CD4-positive, CD25-positive, alpha-beta regulatory T cell (primary cell): ENCODE results near the gene RPL31. TPM values are rescaled to one million over a fixed set of nuclear protein-coding genes. Genes with fewer than 3 reads are reported as not detected.

Experiments used
- ATAC-seq, 2 donors: fragments of 150-1000 bp; cut with Tn5 transposase; one replicate each; pipeline ENCODE4 v1.10.0; 2021; ENCODE audit warnings: low read depth in 2 of 2, moderate number of reproducible peaks in 2 of 2, moderate library complexity in 1 of 2
- DNase-seq, 3 donors: peaks; one replicate each; pipeline versions ENCODE4 v3.0.0 to v3.0.0-alpha.2; 2012 to 2022; ENCODE audit warnings: mixed read lengths in 1 of 3
- H3K27ac ChIP-seq: one replicate; pipeline ENCODE4 v1.7.0; 2013; ENCODE audit warnings: mild to moderate bottlenecking, low read length; ENCODE audit not compliant: insufficient read depth, poor library complexity, severe bottlenecking
- H3K27me3 ChIP-seq: one replicate; pipeline ENCODE4 v1.7.0; 2013; ENCODE audit warnings: low read length; ENCODE audit not compliant: control insufficient read depth, insufficient read depth
- H3K36me3 ChIP-seq: one replicate; pipeline ENCODE4 v1.7.0; 2013; ENCODE audit warnings: mild to moderate bottlenecking, low read length, moderate library complexity; ENCODE audit not compliant: control insufficient read depth, insufficient read depth
- H3K4me1 ChIP-seq: 2 replicates; pipeline ENCODE4 v1.7.0; 2013; ENCODE audit warnings: mild to moderate bottlenecking, low read length; ENCODE audit not compliant: insufficient read depth, control insufficient read depth, poor library complexity, severe bottlenecking
- H3K4me3 ChIP-seq: one replicate; pipeline ENCODE4 v1.7.0; 2013; ENCODE audit warnings: low read depth, mild to moderate bottlenecking, low read length, moderate library complexity
- H3K9me3 ChIP-seq, 2 experiments: 1 replicate in 1 of 2; 2 replicates in 1 of 2; pipeline ENCODE4 v1.7.0; 2013; ENCODE audit warnings: low read length in 2 of 2, mild to moderate bottlenecking in 1 of 2, moderate library complexity in 1 of 2; ENCODE audit not compliant: control insufficient read depth in 2 of 2
- H3K27ac Mint-ChIP-seq, 3 donors: one replicate each; pipeline ENCODE4 v1.8.0; 2020 to 2022; ENCODE audit warnings: mild to moderate bottlenecking in 3 of 3, mixed read lengths in 3 of 3, moderate library complexity in 2 of 3
- H3K27me3 Mint-ChIP-seq: one replicate; pipeline ENCODE4 v1.8.0; 2022; ENCODE audit warnings: mild to moderate bottlenecking, mixed read lengths
- H3K36me3 Mint-ChIP-seq: one replicate; pipeline ENCODE4 v1.8.0; 2020; ENCODE audit warnings: mixed read lengths
- H3K4me1 Mint-ChIP-seq, 4 donors: one replicate each; pipeline ENCODE4 v1.8.0; 2020 to 2022; ENCODE audit warnings: mixed read lengths in 4 of 4, mild to moderate bottlenecking in 1 of 4
- H3K4me3 Mint-ChIP-seq, 4 donors: one replicate each; pipeline ENCODE4 v1.8.0; 2020 to 2022; ENCODE audit warnings: mild to moderate bottlenecking in 4 of 4, mixed read lengths in 4 of 4, moderate library complexity in 3 of 4
- H3K9me3 Mint-ChIP-seq, 7 donors: one replicate each; pipeline ENCODE4 v1.8.0; 2020 to 2022; ENCODE audit warnings: mixed read lengths in 7 of 7, mild to moderate bottlenecking in 3 of 7, moderate library complexity in 2 of 7
- polyA plus RNA-seq, 4 donors: library from polyadenylated mRNA; unstranded; fragments of 300-500 nt; fragmentation: Illumina TruSeq; gene quantifications; one replicate each; pipeline ENCODE4 v1.2.3, GENCODE V29; 2021
- total RNA-seq: library from RNA; stranded (reverse); gene quantifications from one replicate; pipeline ENCODE4 v1.2.3, GENCODE V29; 2022

Gene RPL31
- total and polyA plus RNA-seq, 5 donors from 2014 or later = 1,403 to 6,850 (median 4,481) TPM

- Histone ChIP-seq H3K9me3 (no peaks in the 10 kb centered on the region), H3K27me3 (no peaks in the 10 kb centered on the region), H3K4me3 (no peak overlapping the region), H3K27ac (no peak overlapping the region), H3K4me1 (peaks cover 29% of the 10 kb centered on the region), H3K36me3 (peaks cover 14% of the 10 kb centered on the region)
- no peak for ATAC-seq
- peak overlapping the region in 3 of 4 donors; percentile 2 to 76 (median 73) for H3K4me3 Mint-ChIP-seq
- peak overlapping the region in 1 of 3 donors; percentile 32 for H3K27ac Mint-ChIP-seq
- peaks cover 11% of the 10 kb centered on the region for H3K27me3 Mint-ChIP-seq
- H3K4me1 Mint-ChIP-seq = peaks cover 4 to 33% (median 25%) of the 10 kb centered on the region in 4 donors
- H3K36me3 Mint-ChIP-seq = peaks cover 24% of the 10 kb centered on the region
- no peak for DNase-seq
- H3K9me3 Mint-ChIP-seq = no peaks in the 10 kb centered on the region
These were observed 2.1 kb upstream of the RPL31 start for GRCh38 chr2:100999995-101000394.

GRCh38 chr2:101002562-101003277, 631 bp downstream of the RPL31 start:
- Histone ChIP-seq H3K36me3 (peaks cover 41% of the 10 kb centered on the region), H3K27me3 (no peaks in the 10 kb centered on the region), H3K27ac (peak overlapping the region; percentile 86), H3K4me3 (peak overlapping the region; percentile 94), H3K9me3 (no peaks in the 10 kb centered on the region), H3K4me1 (peaks cover 29% of the 10 kb centered on the region)
- ATAC-seq = no peak
- peaks cover 11 to 46% (median 37%) of the 10 kb centered on the region in 4 donors for H3K4me1 Mint-ChIP-seq
- H3K4me3 Mint-ChIP-seq = peak overlapping the region; percentile 92 to 98 (median 96)
- H3K27ac Mint-ChIP-seq = peak overlapping the region; percentile 91 to 99 (median 95)
- no peaks in the 10 kb centered on the region for H3K9me3 Mint-ChIP-seq
- no peaks in the 10 kb centered on the region for H3K27me3 Mint-ChIP-seq
- no peak for DNase-seq
- peaks cover 42% of the 10 kb centered on the region for H3K36me3 Mint-ChIP-seq

- Mint-ChIP-seq H3K27ac (peak overlapping the region; percentile 91 to 99 (median 95)), H3K9me3 (no peaks in the 10 kb centered on the region), H3K4me3 (peak overlapping the region; percentile 92 to 98 (median 96)), H3K36me3 (peaks cover 48% of the 10 kb centered on the region), H3K4me1 (peaks cover 11 to 49% (median 41%) of the 10 kb centered on the region in 4 donors), H3K27me3 (no peaks in the 10 kb centered on the region)
- H3K36me3 ChIP-seq = peaks cover 47% of the 10 kb centered on the region
- H3K27me3 ChIP-seq = no peaks in the 10 kb centered on the region
- DNase-seq (peak in 1 of 3 donors; percentile 11), ATAC-seq (no peak)
- peak overlapping the region; percentile 94 for H3K4me3 ChIP-seq
- H3K27ac ChIP-seq = peak overlapping the region; percentile 86
- H3K9me3 ChIP-seq = no peaks in the 10 kb centered on the region
- peaks cover 29% of the 10 kb centered on the region for H3K4me1 ChIP-seq
These were observed 1.2 kb downstream of the RPL31 start for GRCh38 chr2:101003278-101003775.

GRCh38 chr2:101004620-101005325, 2.7 kb downstream of the RPL31 start:
- peaks cover 54% of the 10 kb centered on the region for H3K36me3 Mint-ChIP-seq
- ATAC-seq (no peak), DNase-seq (no peak)
- peak overlapping the region; percentile 50 to 99 (median 95) for H3K27ac Mint-ChIP-seq
- no peaks in the 10 kb centered on the region for H3K9me3 ChIP-seq
- H3K4me3 ChIP-seq = no peak overlapping the region
- no peaks in the 10 kb centered on the region for H3K27me3 Mint-ChIP-seq
- no peaks in the 10 kb centered on the region for H3K9me3 Mint-ChIP-seq
- H3K4me1 ChIP-seq = peaks cover 29% of the 10 kb centered on the region
- peaks cover 11 to 53% (median 46%) of the 10 kb centered on the region in 4 donors for H3K4me1 Mint-ChIP-seq
- H3K27ac ChIP-seq = peak overlapping the region; percentile 86
- peaks cover 50% of the 10 kb centered on the region for H3K36me3 ChIP-seq
- H3K27me3 ChIP-seq = no peaks in the 10 kb centered on the region
- peak overlapping the region; percentile 72 to 98 (median 96) for H3K4me3 Mint-ChIP-seq

GRCh38 chr2:101006065-101006715, 4.1 kb downstream of the RPL31 start:
- peaks cover 0 to 2% (median 0%) of the 10 kb centered on the region in 7 donors for H3K9me3 Mint-ChIP-seq
- peaks cover 11 to 53% (median 48%) of the 10 kb centered on the region in 4 donors for H3K4me1 Mint-ChIP-seq
- no peak for ATAC-seq

GRCh38 chr2:101007415-101008345, 5.6 kb downstream of the RPL31 start:
- peaks cover 64% of the 10 kb centered on the region for H3K36me3 ChIP-seq

More at GRCh38 chr2:101006065-101006715, 4.1 kb downstream of the RPL31 start:
- H3K36me3 ChIP-seq = peaks cover 55% of the 10 kb centered on the region
- H3K4me3 ChIP-seq = no peak overlapping the region
- no peak overlapping the region for H3K27ac ChIP-seq
- no peaks in the 10 kb centered on the region for H3K9me3 ChIP-seq
- Mint-ChIP-seq H3K27me3 (no peaks in the 10 kb centered on the region), H3K27ac (no peak overlapping the region), H3K4me3 (peak overlapping the region in 2 of 4 donors; percentile 21 to 72), H3K36me3 (peaks cover 54% of the 10 kb centered on the region)
- no peak for DNase-seq
- no peaks in the 10 kb centered on the region for H3K27me3 ChIP-seq
- H3K4me1 ChIP-seq = peaks cover 29% of the 10 kb centered on the region

More at GRCh38 chr2:101007415-101008345, 5.6 kb downstream of the RPL31 start:
- Histone ChIP-seq H3K27ac (no peak overlapping the region), H3K4me3 (no peak overlapping the region), H3K9me3 (no peaks in the 10 kb centered on the region), H3K27me3 (no peaks in the 10 kb centered on the region), H3K4me1 (peaks cover 21% of the 10 kb centered on the region)
- DNase-seq (no peak), ATAC-seq (no peak)
- Mint-ChIP-seq H3K4me1 (peaks cover 13 to 51% (median 48%) of the 10 kb centered on the region in 4 donors), H3K9me3 (peaks cover 0 to 2% (median 0%) of the 10 kb centered on the region in 7 donors), H3K36me3 (peaks cover 54% of the 10 kb centered on the region), H3K4me3 (peak overlapping the region in 1 of 4 donors; percentile 50), H3K27ac (no peak overlapping the region), H3K27me3 (no peaks in the 10 kb centered on the region)
